SK-N-SH treated with all-trans-retinoic acid at 6 μM for 48 hours (cell line): ENCODE data around the gene FAM110A.

ENCODE experiments used
- ATAC-seq: fragments of 200-7000 bp; cut with Tn5 transposase; 3 replicates; pipeline ENCODE4 v1.9.1; 2020; ENCODE audit warnings: mild to moderate bottlenecking, moderate library complexity
- ARNTL ChIP-seq: fragments of 450-650 bp; formaldehyde crosslinking; IDR thresholded peaks from 2 replicates; pipeline ENCODE4 v1.5.0; 2020; ENCODE audit warnings: low read depth, mild to moderate bottlenecking, moderate library complexity, borderline replicate concordance
- BACH2 ChIP-seq: fragments of 250-450 bp; sonication (Bioruptor Pico); IDR thresholded peaks from 2 replicates; pipeline ENCODE4 v1.9.0; 2021; ENCODE audit warnings: mild to moderate bottlenecking, borderline replicate concordance
- CSDC2 ChIP-seq: fragments of 250-450 bp; sonication (Bioruptor Pico); IDR thresholded peaks from 2 replicates; pipeline ENCODE4 v1.5.0; 2020; ENCODE audit warnings: mild to moderate bottlenecking, moderate library complexity
- CSRNP3 ChIP-seq: fragments of 250-450 bp; sonication (Bioruptor Pico); IDR thresholded peaks from 2 replicates; pipeline ENCODE4 v1.5.1; 2021; ENCODE audit warnings: mild to moderate bottlenecking, moderate library complexity
- ESRRG ChIP-seq: fragments of 250-450 bp; sonication (Bioruptor Pico); IDR thresholded peaks from 2 replicates; pipeline ENCODE4 v1.6.1; 2021; ENCODE audit warnings: mild to moderate bottlenecking
- GLIS3 ChIP-seq: fragments of 250-450 bp; sonication (Bioruptor Pico); IDR thresholded peaks from 2 replicates; pipeline ENCODE4 v1.5.0; 2020; ENCODE audit warnings: mild to moderate bottlenecking, moderate library complexity
- ISL1 ChIP-seq: fragments of 250-450 bp; sonication (Bioruptor Pico); IDR thresholded peaks from 2 replicates; pipeline ENCODE4 v2.1.2; 2022; ENCODE audit warnings: mild to moderate bottlenecking, moderate library complexity
- OSR1 ChIP-seq: fragments of 250-450 bp; sonication (Bioruptor Pico); IDR thresholded peaks from 2 replicates; pipeline ENCODE4 v1.8.0; 2022; ENCODE audit warnings: moderate library complexity, mild to moderate bottlenecking, inconsistent platforms
- PATZ1 ChIP-seq: fragments of 250-450 bp; sonication (Bioruptor Pico); IDR thresholded peaks from 2 replicates; pipeline ENCODE4 v1.8.0; 2020; ENCODE audit warnings: mild to moderate bottlenecking, moderate library complexity, borderline replicate concordance
- POU6F1 ChIP-seq: fragments of 250-450 bp; sonication (Bioruptor Pico); IDR thresholded peaks from 2 replicates; pipeline ENCODE4 v1.8.0; 2021; ENCODE audit warnings: low read depth, mild to moderate bottlenecking, moderate library complexity, borderline replicate concordance
- RARB ChIP-seq: fragments of 250-450 bp; sonication (Bioruptor Pico); IDR thresholded peaks from 2 replicates; pipeline ENCODE4 v1.8.0; 2021; ENCODE audit warnings: mild to moderate bottlenecking, moderate library complexity
- SNAI2 ChIP-seq: fragments of 250-450 bp; sonication (Bioruptor Pico); IDR thresholded peaks from 2 replicates; pipeline ENCODE4 v1.5.0; 2020; ENCODE audit warnings: mild to moderate bottlenecking, moderate library complexity
- TCF4 ChIP-seq: fragments of 250-450 bp; sonication (Bioruptor Pico); IDR thresholded peaks from 2 replicates; pipeline ENCODE4 v1.8.0; 2021; ENCODE audit warnings: mild to moderate bottlenecking, moderate library complexity, borderline replicate concordance
- TOX ChIP-seq: fragments of 250-450 bp; sonication (Bioruptor Pico); IDR thresholded peaks from 2 replicates; pipeline ENCODE4 v1.8.0; 2021; ENCODE audit warnings: mild to moderate bottlenecking, moderate library complexity, borderline replicate concordance
- ZC3H10 ChIP-seq: fragments of 250-450 bp; sonication (Bioruptor Pico); IDR thresholded peaks from 2 replicates; pipeline ENCODE4 v1.5.1; 2021; ENCODE audit warnings: mild to moderate bottlenecking, moderate library complexity
- ZFP30 ChIP-seq: fragments of 450-650 bp; formaldehyde crosslinking; IDR thresholded peaks from 2 replicates; pipeline ENCODE4 v1.5.0; 2022; ENCODE audit warnings: mild to moderate bottlenecking, moderate library complexity
- ZNF565 ChIP-seq: fragments of 450-650 bp; formaldehyde crosslinking; conservative IDR thresholded peaks from 2 replicates; pipeline ENCODE4 v1.5.0; 2020; ENCODE audit warnings: low read depth, mild to moderate bottlenecking, moderate library complexity
- ZNF70 ChIP-seq: fragments of 450-650 bp; formaldehyde crosslinking; IDR thresholded peaks from 2 replicates; pipeline ENCODE4 v1.5.0; 2020; ENCODE audit warnings: mild to moderate bottlenecking, moderate library complexity
- ZNF8 ChIP-seq: fragments of 450-650 bp; formaldehyde crosslinking; IDR thresholded peaks from 2 replicates; pipeline ENCODE4 v1.5.0; 2020; ENCODE audit warnings: mild to moderate bottlenecking, moderate library complexity
- TF ChIP-seq, protein P1 (sequence below): fragments of 250-450 bp; sonication (Bioruptor Pico); IDR thresholded peaks from 2 replicates; pipeline ENCODE4 v1.5.0; 2020; ENCODE audit warnings: mild to moderate bottlenecking, moderate library complexity
- TF ChIP-seq, protein P2 (sequence below): fragments of 250-450 bp; sonication (Bioruptor Pico); IDR thresholded peaks from 2 replicates; pipeline ENCODE4 v1.5.1; 2020; ENCODE audit warnings: low read depth, mild to moderate bottlenecking, moderate library complexity

Gene FAM110A

DNA sequence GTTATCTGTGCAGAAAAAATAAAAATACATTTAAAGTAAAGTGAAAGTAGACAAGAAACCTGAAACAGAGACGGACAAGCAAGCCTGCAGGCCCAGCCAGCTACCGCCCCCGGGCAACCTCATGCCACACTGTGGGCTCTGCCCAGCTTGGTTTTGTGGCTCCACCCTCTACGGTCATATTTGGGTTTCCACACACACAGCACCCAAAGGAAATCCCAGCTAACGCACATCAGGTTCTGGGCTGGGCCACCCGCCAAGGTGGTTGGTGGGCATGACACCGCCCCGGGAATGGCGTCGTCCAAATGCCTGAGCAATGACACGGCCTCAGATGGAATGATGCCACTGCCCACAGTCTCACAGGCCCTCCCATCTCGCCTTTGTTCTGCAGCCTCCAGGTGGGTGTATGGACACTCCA is 22.9 kb downstream of the FAM110A start (continued):
- TF ChIP-seq OSR1 (CRISPR knock-in tag): no peak

GRCh38 chr20:858011-858410 is 24.5 kb downstream of the FAM110A start:
- no peak for ATAC-seq
- TF ChIP-seq ESRRG (CRISPR knock-in tag) (no peak), CSDC2 (CRISPR knock-in tag) (no peak), TCF4 (no peak), GLIS3 (CRISPR knock-in tag) (no peak), POU6F1 (no peak), PATZ1 (no peak), ZFP30 (CRISPR knock-in tag) (no peak), ZNF565 (no peak), ZNF8 (CRISPR knock-in tag) (no peak), TOX (CRISPR knock-in tag) (no peak), CSRNP3 (no peak), ARNTL (CRISPR knock-in tag) (no peak), ISL1 (CRISPR knock-in tag) (no peak), SNAI2 (CRISPR knock-in tag) (no peak), RARB (CRISPR knock-in tag) (no peak), BACH2 (no peak), ZC3H10 (no peak), ZNF70 (CRISPR knock-in tag) (no peak)
- TF ChIP-seq, protein P1, sequence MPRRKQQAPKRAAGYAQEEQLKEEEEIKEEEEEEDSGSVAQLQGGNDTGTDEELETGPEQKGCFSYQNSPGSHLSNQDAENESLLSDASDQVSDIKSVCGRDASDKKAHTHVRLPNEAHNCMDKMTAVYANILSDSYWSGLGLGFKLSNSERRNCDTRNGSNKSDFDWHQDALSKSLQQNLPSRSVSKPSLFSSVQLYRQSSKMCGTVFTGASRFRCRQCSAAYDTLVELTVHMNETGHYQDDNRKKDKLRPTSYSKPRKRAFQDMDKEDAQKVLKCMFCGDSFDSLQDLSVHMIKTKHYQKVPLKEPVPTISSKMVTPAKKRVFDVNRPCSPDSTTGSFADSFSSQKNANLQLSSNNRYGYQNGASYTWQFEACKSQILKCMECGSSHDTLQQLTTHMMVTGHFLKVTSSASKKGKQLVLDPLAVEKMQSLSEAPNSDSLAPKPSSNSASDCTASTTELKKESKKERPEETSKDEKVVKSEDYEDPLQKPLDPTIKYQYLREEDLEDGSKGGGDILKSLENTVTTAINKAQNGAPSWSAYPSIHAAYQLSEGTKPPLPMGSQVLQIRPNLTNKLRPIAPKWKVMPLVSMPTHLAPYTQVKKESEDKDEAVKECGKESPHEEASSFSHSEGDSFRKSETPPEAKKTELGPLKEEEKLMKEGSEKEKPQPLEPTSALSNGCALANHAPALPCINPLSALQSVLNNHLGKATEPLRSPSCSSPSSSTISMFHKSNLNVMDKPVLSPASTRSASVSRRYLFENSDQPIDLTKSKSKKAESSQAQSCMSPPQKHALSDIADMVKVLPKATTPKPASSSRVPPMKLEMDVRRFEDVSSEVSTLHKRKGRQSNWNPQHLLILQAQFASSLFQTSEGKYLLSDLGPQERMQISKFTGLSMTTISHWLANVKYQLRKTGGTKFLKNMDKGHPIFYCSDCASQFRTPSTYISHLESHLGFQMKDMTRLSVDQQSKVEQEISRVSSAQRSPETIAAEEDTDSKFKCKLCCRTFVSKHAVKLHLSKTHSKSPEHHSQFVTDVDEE (CRISPR knock-in tag): no peak
- TF ChIP-seq, protein P2, sequence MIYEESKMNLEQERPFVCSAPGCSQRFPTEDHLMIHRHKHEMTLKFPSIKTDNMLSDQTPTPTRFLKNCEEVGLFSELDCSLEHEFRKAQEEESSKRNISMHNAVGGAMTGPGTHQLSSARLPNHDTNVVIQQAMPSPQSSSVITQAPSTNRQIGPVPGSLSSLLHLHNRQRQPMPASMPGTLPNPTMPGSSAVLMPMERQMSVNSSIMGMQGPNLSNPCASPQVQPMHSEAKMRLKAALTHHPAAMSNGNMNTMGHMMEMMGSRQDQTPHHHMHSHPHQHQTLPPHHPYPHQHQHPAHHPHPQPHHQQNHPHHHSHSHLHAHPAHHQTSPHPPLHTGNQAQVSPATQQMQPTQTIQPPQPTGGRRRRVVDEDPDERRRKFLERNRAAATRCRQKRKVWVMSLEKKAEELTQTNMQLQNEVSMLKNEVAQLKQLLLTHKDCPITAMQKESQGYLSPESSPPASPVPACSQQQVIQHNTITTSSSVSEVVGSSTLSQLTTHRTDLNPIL: no peak

- ATAC-seq: no peak
- TF ChIP-seq POU6F1 (no peak), ISL1 (CRISPR knock-in tag) (no peak), ZNF8 (CRISPR knock-in tag) (no peak), PATZ1 (no peak), CSRNP3 (no peak), RARB (CRISPR knock-in tag) (no peak), ESRRG (CRISPR knock-in tag) (no peak), GLIS3 (CRISPR knock-in tag) (no peak), BACH2 (no peak), CSDC2 (CRISPR knock-in tag) (no peak), ZNF70 (CRISPR knock-in tag) (no peak), ZNF565 (no peak)
- TF ChIP-seq, all 23 proteins: peak for 0
These were observed 26.3 kb downstream of the FAM110A start for GRCh38 chr20:859751-860231.
